IgD-negative memory B cell (primary cell): Measurements from ENCODE around the gene VPS26C. TPM values are rescaled to one million over a fixed set of nuclear protein-coding genes. Genes with fewer than 3 reads are reported as not detected.
"Not testable (repeated sequence)": the region's sequence is repeated elsewhere in the genome, so short reads cannot be mapped to it uniquely, and the experiment has no call there.

Experiments
- H3K27ac Mint-ChIP-seq, 3 donors: one replicate each; pipeline ENCODE4 v1.8.0; 2020 to 2022; ENCODE audit warnings: mild to moderate bottlenecking in 3 of 3, mixed read lengths in 3 of 3, moderate library complexity in 1 of 3
- H3K27me3 Mint-ChIP-seq: one replicate; pipeline ENCODE4 v1.8.0; 2021; ENCODE audit warnings: mixed read lengths
- H3K36me3 Mint-ChIP-seq: one replicate; pipeline ENCODE4 v1.8.0; 2020; ENCODE audit warnings: mild to moderate bottlenecking, mixed read lengths
- H3K4me1 Mint-ChIP-seq, 3 donors: one replicate each; pipeline ENCODE4 v1.8.0; 2020 to 2022; ENCODE audit warnings: mixed read lengths in 3 of 3, mild to moderate bottlenecking in 1 of 3
- H3K4me3 Mint-ChIP-seq, 4 donors: one replicate each; pipeline ENCODE4 v1.8.0; 2020 to 2022; ENCODE audit warnings: mild to moderate bottlenecking in 4 of 4, mixed read lengths in 4 of 4, moderate library complexity in 3 of 4
- H3K9me3 Mint-ChIP-seq, 3 donors: one replicate each; pipeline ENCODE4 v1.8.0; 2020 to 2021; ENCODE audit warnings: mixed read lengths in 3 of 3, mild to moderate bottlenecking in 1 of 3
- polyA plus RNA-seq: library from polyadenylated mRNA; unstranded; fragments of 300-500 nt; fragmentation: Illumina TruSeq; gene quantifications from one replicate; pipeline ENCODE4 v1.2.3, GENCODE V29; 2021

The VPS26C gene
- 64.8 TPM for polyA plus RNA-seq

DNA sequence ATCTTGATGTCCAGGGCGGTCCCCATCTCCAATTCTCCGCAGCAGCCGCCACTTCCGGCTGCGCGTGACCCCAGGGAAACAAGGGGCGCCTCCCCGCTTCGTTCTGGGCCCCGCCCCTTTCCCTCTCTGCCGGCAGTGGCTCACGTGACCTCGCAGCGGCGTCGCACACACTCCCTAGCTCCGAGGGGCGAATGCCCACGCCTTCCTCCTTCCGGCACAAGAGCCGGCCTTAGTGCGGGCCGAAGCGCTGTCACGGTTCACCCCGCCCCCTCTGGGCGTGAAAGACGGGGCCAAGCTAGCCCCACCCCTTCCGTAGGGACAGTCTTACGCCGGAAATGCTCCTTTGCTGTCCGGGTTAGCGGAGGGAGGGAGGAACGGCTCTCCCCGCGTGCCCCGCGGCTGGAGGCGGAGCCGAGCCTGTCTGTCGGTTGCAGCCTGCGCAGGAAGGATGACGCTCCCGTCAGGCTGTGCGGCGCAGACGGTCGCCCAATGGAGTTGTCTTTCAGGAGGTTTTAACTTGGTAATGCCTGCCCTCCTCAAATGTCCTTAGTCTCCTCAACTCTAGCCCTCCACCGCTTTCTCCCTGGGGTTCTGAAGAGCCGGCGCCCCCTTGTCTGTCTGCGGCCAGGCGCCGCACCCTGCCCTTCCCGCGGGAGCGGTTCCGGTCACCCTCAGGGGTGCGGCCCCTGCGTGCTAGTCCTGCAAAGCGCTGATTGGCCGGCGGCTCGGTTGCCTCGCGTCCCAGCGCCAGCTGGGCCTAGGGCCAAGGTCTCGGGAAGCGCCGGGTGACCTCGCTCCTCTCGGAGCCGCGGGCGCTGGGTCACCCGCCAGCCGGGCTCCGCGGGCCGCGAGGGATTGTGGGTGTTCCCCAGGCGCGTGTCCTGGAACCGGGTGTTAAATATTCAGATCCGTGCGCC is at the start of gene VPS26C:
Gene VPS26C (minus strand): TSS at position 66 of the 917 bp plus-strand sequence. CDS start 40 bp downstream, at position 26.
- no peaks in the 10 kb centered on the region for H3K9me3 Mint-ChIP-seq
- H3K36me3 Mint-ChIP-seq: peaks cover 4% of the 10 kb centered on the region
- H3K4me1 Mint-ChIP-seq: peaks cover 24 to 33% (median 25%) of the 10 kb centered on the region in 3 donors
- peak within 1 kb of the TSS; percentile 90 to 97 (median 95) for H3K4me3 Mint-ChIP-seq
- peak within 1 kb of the TSS; percentile 94 to 99 (median 98) for H3K27ac Mint-ChIP-seq
- H3K27me3 Mint-ChIP-seq: no peaks in the 10 kb centered on the region

DNA sequence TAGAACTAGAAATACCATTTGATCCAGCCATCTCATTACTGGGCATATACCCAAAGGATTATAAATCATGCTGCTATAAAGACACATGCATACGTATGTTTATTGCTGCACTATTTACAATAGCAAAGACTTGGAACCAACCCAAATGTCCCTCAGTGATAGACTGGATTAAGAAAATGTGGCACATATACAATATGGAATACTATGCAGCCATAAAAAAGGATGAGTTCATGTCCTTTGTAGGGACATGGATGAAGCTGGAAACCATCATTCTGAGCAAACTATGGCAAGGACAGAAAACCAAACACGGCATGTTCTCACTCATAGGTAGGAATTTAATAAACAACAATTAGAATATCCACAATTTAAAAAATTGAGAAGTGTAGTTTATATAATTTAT is 48.9 kb upstream of the VPS26C start:
- not testable (repeated sequence) for H3K4me1 Mint-ChIP-seq
- peaks cover 5 to 10% (median 9%) of the 10 kb centered on the region in 3 donors for H3K9me3 Mint-ChIP-seq

DNA sequence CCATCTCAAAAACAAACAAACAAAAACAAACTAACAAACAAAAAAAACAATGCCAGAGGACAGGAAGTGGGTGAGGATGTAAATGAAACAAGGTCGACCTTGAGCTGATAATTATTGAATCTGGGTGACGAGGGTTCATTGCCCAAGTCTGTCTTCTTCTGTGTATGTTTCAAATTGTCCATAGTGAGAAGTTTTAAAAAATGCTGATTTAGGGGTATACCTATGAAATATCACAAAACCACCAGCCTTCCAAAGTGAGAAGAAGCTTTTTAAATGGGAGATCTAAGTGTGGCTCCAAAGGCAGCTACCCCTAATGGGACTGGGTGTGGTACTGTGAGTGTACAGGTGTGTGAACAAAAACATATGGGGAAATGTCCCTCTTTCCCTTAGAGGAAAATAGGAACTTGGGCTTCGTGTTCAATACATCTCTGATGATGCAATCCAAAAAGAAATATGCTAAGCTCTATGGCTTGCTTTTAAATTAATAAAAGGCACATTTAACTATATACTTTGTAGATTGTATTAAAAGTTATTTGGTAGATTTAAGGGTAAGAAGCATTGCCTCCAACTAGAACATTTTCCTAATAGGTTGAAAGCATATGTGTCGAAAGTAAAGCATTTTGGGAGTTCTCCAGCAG is 33.1 kb upstream of the VPS26C start:
- H3K4me1 Mint-ChIP-seq: no peaks in the 10 kb centered on the region
- H3K9me3 Mint-ChIP-seq: peaks cover 0 to 3% (median 0%) of the 10 kb centered on the region in 3 donors
- no peaks in the 10 kb centered on the region for H3K36me3 Mint-ChIP-seq
- no peak overlapping the region for H3K4me3 Mint-ChIP-seq
- H3K27ac Mint-ChIP-seq: no peak overlapping the region
- peaks cover 9% of the 10 kb centered on the region for H3K27me3 Mint-ChIP-seq

More for the DNA sequence above, 48.9 kb upstream of the VPS26C start:
- H3K27ac Mint-ChIP-seq, H3K4me3 Mint-ChIP-seq, H3K36me3 Mint-ChIP-seq: not testable (repeated sequence)
- H3K27me3 Mint-ChIP-seq: peaks cover 13% of the 10 kb centered on the region

DNA sequence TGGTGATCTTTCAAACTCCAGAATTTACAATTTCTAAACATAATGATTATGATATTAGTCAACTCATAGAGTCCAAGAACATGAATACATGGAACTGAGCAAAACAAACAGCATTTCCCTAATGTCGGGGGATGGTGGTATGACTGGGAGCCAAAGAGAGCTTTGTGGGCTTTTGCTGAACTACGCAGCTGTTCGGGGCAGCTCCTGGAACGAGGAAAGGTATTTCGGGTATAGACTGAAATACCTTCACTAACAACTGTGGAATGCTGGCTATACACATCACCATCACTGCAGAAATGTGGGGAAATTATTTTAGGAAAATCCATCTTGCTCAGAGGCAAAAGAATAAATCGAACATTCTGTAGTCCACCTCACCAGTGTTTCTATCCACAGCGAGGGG is 30.2 kb upstream of the VPS26C start:
- Mint-ChIP-seq H3K4me1 (no peaks in the 10 kb centered on the region), H3K36me3 (peaks cover 2% of the 10 kb centered on the region), H3K27me3 (peaks cover 15% of the 10 kb centered on the region), H3K4me3 (no peak overlapping the region), H3K27ac (no peak overlapping the region), H3K9me3 (peaks cover 0 to 3% (median 0%) of the 10 kb centered on the region in 3 donors)

DNA sequence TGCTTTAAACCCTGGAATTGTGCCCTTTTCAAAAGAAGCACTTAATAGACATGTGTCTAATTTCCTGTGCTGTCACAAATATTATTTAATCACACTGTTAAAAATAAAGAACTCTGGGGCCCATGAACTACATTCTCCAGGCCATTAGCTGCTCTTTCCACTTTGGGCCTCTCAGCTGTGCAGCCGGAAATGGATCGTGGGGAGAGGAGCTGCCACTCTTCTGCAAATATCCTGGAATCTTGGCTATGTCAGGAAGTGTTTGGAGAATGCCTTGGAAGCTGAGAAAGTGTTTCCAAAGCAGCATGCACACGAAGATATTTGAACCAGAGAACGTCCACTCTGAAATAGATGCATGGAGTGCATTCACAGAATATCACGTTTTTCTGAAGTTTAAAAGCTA is 27.5 kb upstream of the VPS26C start:
- Mint-ChIP-seq H3K36me3 (peaks cover 2% of the 10 kb centered on the region), H3K4me1 (peaks cover 0 to 5% (median 3%) of the 10 kb centered on the region in 3 donors), H3K4me3 (no peak overlapping the region), H3K27ac (no peak overlapping the region), H3K9me3 (no peaks in the 10 kb centered on the region), H3K27me3 (peaks cover 22% of the 10 kb centered on the region)

DNA sequence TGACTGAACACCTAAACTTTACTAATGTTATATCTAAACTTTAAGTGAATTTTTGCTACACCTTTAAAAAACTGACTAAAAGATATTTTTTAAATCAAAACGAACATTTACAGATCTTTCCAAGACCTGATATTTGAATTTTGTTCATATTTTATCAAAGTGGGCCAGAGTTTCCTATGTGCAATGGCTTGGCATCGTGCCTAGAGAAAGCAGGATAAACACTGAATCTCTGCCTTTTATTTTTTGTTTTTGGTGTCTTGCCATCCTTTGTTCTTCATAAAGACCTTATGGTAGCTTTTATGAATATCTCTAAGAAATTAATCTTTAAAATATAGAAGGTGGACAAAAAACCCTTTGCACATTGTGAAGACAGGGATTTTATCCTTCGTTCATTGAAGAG is 25.8 kb upstream of the VPS26C start:
- no peak overlapping the region for H3K4me3 Mint-ChIP-seq
- H3K36me3 Mint-ChIP-seq: peaks cover 2% of the 10 kb centered on the region
- peaks cover 0 to 5% (median 3%) of the 10 kb centered on the region in 3 donors for H3K4me1 Mint-ChIP-seq
- H3K9me3 Mint-ChIP-seq: no peaks in the 10 kb centered on the region
- no peak overlapping the region for H3K27ac Mint-ChIP-seq
- peaks cover 24% of the 10 kb centered on the region for H3K27me3 Mint-ChIP-seq

DNA sequence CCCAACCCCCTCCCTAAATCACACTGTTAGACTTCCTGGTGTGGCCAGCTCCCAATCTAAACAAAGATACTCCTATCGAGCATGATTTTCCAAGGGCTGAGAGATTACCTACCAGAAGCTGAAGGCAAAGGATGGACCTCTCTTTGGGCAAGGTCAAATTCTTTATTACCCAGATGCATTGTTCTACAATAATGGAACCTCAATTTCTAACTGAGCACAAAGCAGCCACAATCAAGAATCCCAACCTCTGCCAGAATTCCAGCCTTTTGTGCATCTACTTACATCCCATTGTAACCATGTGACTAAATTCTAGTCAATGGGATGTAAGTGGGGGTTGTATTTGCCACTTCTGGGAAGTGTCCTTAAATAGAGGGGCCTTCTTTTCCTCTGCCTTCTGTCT is 24.9 kb upstream of the VPS26C start:
- Mint-ChIP-seq H3K4me1 (peaks cover 0 to 5% (median 3%) of the 10 kb centered on the region in 3 donors), H3K36me3 (peaks cover 2% of the 10 kb centered on the region), H3K27me3 (peaks cover 24% of the 10 kb centered on the region), H3K27ac (no peak overlapping the region), H3K4me3 (no peak overlapping the region), H3K9me3 (no peaks in the 10 kb centered on the region)

DNA sequence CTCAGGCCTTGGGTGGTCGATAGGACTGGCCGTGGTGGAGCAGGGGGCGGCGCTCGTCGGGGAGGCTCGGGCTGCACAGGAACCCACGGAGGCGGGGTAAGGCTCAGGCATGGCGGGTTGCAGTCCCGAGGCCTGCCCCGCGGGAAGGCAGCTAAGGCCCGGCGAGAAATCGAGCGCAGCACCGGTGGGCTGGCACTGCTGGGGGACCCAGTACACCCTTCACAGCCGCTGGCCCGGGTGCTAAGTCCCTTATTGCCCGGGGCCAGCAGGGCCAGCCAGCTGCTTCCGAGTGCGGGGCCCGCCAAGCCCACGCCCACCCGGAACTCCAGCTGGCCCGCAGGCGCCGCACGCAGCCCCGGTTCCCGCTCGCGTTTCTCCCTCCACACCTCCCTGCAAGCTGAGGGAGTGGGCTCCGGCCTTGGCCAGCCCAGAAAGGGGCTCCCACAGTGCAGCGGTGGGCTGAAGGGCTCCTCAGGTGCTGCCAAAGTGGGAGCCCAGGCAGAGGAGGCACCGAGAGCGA is 16.1 kb upstream of the VPS26C start:
- not testable (repeated sequence) for H3K4me1 Mint-ChIP-seq, H3K27me3 Mint-ChIP-seq, H3K36me3 Mint-ChIP-seq, H3K4me3 Mint-ChIP-seq, H3K9me3 Mint-ChIP-seq, H3K27ac Mint-ChIP-seq

DNA sequence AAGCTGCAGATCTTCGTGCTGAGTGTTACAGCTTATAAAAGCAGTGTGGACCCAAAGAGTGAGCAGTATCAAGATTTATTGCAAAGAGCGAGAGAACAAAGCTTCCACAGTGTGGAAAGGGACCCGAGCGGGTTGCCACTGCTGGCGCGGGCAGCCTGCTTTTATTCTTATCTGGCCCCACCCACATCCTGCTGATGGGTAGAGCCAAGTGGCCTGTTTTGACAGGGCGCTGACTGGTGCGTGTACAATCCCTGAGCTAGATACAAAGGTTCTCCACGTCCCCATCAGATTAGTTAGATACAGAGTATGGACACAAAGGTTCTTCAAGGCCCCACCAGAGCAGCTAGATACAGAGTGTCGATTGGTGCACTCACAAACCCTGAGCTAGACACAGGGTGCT is 15.5 kb upstream of the VPS26C start:
- not testable (repeated sequence) for H3K36me3 Mint-ChIP-seq, H3K4me1 Mint-ChIP-seq, H3K9me3 Mint-ChIP-seq, H3K27me3 Mint-ChIP-seq, H3K27ac Mint-ChIP-seq
- peak overlapping the region in 3 of 4 donors; percentile 45 to 62 (median 61) for H3K4me3 Mint-ChIP-seq

DNA sequence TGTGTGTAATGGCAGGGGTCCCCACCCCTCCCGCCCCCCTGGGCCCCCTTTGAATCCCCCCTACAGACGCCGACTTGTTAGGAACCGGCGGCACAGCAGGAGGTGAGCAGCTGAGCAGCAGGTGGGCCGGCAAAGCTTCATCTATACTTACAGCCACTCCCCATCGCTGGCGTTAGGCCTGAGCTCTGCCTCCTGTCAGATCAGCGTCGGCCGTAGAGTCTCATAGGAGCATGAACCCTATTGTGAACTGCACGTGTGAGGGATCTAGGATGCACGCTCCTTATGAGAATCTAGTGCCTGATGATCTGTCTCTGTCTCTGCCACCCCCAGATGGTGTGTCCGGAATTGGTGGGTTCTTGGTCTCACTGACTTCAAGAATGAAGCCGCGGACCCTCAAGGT is 14.9 kb upstream of the VPS26C start:
- Mint-ChIP-seq H3K36me3 (no peaks in the 10 kb centered on the region), H3K27ac (no peak overlapping the region), H3K4me3 (peak overlapping the region; percentile 15 to 62 (median 53)), H3K27me3 (peaks cover 3% of the 10 kb centered on the region), H3K4me1 (no peaks in the 10 kb centered on the region), H3K9me3 (no peaks in the 10 kb centered on the region)

DNA sequence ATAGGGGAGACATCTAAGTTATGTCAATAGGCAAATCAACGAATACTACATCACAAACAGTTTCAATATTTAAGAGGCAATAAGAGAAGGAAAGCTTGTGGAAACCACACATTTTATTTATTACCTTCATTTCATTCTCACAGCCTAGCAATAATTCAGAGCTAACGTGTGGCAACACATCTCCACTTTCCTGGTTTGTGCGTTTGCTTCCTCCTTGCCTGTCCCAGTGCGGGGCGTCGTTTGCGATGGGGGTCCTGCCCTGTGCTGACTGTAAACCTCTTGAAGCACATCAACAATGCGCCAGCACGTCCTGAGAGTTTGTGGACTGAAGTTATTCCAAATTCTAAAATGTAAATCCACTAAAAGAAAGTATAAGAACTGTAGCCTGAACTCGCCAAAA is 14.4 kb upstream of the VPS26C start:
- no peaks in the 10 kb centered on the region for H3K36me3 Mint-ChIP-seq
- no peaks in the 10 kb centered on the region for H3K9me3 Mint-ChIP-seq
- H3K4me1 Mint-ChIP-seq: no peaks in the 10 kb centered on the region
- no peak overlapping the region for H3K27ac Mint-ChIP-seq
- H3K4me3 Mint-ChIP-seq: peak overlapping the region in 1 of 4 donors; percentile 16
- H3K27me3 Mint-ChIP-seq: peaks cover 3% of the 10 kb centered on the region

DNA sequence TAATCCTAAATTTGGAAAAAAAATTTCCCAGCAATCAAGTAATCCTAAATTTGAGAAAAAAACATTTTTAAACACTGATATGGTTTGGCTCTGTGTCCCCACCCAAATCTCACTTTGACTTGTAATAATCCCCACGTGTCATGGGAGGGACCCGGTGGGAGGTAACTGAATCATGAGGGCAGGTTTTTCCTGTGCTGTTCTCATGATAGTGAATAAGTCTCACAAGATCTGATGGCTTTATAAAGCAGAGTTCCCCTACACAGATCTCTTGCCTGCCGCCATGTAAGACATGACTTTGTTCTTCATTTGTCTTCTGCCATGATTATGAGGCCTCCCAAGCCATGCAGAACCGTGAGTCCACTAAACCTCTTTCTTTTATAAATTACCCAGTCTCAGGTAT is 12.1 kb upstream of the VPS26C start:
- H3K4me1 Mint-ChIP-seq, H3K27ac Mint-ChIP-seq, H3K36me3 Mint-ChIP-seq, H3K4me3 Mint-ChIP-seq, H3K9me3 Mint-ChIP-seq, H3K27me3 Mint-ChIP-seq: not testable (repeated sequence)

DNA sequence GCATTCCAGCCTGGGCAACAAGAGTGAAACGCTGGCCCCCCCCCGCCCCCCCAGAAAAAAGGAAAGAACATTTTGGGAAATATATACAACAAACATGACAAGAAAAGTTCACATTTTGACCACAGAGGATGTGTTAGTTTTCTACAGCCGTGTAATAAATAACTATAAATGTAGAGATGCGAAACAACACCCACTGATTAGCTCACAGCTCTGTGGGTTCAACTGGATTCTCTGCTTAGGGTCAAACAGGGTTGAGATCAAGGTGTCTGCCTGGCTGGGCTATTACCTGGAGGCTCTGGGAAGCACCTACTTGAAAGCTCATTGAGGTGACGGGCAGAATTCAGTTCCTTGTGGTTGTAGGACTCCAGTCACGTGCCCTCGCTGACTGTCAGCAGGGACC is 11.1 kb upstream of the VPS26C start:
- H3K4me3 Mint-ChIP-seq: no peak overlapping the region
- H3K27ac Mint-ChIP-seq: no peak overlapping the region
- peaks cover 3% of the 10 kb centered on the region for H3K27me3 Mint-ChIP-seq
- peaks cover 0 to 2% (median 0%) of the 10 kb centered on the region in 3 donors for H3K4me1 Mint-ChIP-seq
- no peaks in the 10 kb centered on the region for H3K36me3 Mint-ChIP-seq
- no peaks in the 10 kb centered on the region for H3K9me3 Mint-ChIP-seq

DNA sequence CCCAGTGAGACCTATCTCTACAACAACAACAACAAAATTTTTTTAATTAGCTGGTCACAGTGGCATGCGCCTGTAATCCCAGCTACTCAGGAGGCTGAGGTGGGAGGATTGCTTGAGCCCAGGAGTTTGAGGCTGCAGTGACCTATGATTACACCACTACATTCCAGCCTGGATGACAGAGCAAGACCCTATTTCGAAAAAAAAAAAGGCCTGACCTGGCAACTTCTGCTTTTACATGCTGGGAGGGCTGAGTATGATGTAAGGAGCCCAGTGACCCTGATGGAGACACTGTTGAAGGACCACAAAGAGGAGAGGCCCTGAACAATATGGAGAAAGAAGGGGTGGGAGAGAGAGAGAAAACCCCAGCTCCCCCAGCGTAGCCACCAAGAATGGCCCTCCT is 9.2 kb upstream of the VPS26C start:
- H3K4me3 Mint-ChIP-seq: no peak overlapping the region
- no peak overlapping the region for H3K27ac Mint-ChIP-seq
- peaks cover 0 to 2% (median 0%) of the 10 kb centered on the region in 3 donors for H3K4me1 Mint-ChIP-seq
- no peaks in the 10 kb centered on the region for H3K36me3 Mint-ChIP-seq
- no peaks in the 10 kb centered on the region for H3K27me3 Mint-ChIP-seq
- H3K9me3 Mint-ChIP-seq: no peaks in the 10 kb centered on the region

DNA sequence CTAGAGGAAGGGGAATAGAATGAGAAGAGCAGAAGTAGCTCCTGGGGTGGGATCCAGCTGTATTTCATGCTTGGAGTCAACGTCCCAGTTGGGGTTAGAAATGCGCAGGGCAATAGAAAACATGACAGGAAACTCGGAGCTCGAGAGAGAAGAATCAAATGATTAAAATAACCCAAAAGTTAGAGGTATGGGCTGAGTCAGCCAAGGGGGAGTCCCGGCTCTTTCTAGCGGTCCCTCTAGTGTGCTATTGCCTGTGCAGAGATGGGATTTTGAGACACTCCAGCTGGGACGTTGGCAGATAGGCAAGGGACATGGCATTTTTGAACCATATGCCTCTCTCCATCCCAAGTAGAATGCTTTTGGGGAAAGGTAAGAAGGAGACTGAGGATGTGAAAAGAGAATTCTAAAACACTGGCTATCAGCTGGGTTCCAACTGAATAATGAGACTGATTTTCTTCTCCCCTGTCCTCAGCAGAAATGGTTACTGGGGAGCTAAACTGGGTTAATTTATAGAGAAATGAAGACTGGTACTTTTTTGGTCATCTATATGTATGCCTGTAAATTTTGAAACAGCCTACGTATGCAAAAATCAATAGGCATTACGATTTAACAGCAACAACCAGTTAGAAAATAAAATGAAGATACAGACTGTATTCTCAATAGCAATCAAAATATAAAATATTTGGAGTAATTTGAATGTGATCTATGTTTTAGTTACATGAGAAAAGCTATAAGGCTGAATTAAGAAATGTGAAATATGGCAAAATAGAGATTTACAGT is 7.0 kb upstream of the VPS26C start:
- H3K27me3 Mint-ChIP-seq: no peaks in the 10 kb centered on the region
- H3K27ac Mint-ChIP-seq: no peak overlapping the region
- no peak overlapping the region for H3K4me3 Mint-ChIP-seq
- H3K36me3 Mint-ChIP-seq: peaks cover 2% of the 10 kb centered on the region
- H3K9me3 Mint-ChIP-seq: no peaks in the 10 kb centered on the region
- H3K4me1 Mint-ChIP-seq: peaks cover 2 to 4% (median 4%) of the 10 kb centered on the region in 3 donors
